ENCODE data around the gene LAGE3.

Gene LAGE3

GRCh38 chrX:154485150-154486051 lies 6.3 kb upstream of the LAGE3 start:
- TF ChIP-seq CTCF (IDR thresholded peaks at IDR 0.05), result no peak

GRCh38 chrX:154484255-154485149 lies 5.4 kb upstream of the LAGE3 start:
- no peak for TF ChIP-seq CTCF (IDR thresholded peaks at IDR 0.05)

- no peak for TF ChIP-seq CTCF (IDR thresholded peaks at IDR 0.05)
These were observed 4.2 kb upstream of the LAGE3 start for GRCh38 chrX:154483325-154483724.

- TF ChIP-seq CTCF (IDR thresholded peaks at IDR 0.05), result no peak
These were observed 3.7 kb upstream of the LAGE3 start for GRCh38 chrX:154482786-154483185.

GRCh38 chrX:154481911-154482601 lies 3.0 kb upstream of the LAGE3 start:
- TF ChIP-seq CTCF (IDR thresholded peaks at IDR 0.05), result no peak

- no peak for TF ChIP-seq CTCF (IDR thresholded peaks at IDR 0.05)
These were observed 2.1 kb upstream of the LAGE3 start for GRCh38 chrX:154481195-154481594.

- TF ChIP-seq CTCF (IDR thresholded peaks at IDR 0.05), result no peak
These were observed 1.1 kb downstream of the LAGE3 start for GRCh38 chrX:154477891-154478477.
